H1 (cell line): ENCODE measurements around the gene CCDC30. TPM values are rescaled to one million over a fixed set of nuclear protein-coding genes. Genes with fewer than 3 reads are reported as not detected.

Experiments
- CTCF ChIA-PET: fragments of 300-600 bp; sonication (Branson Sonifier 250); formaldehyde crosslinking; loops from one replicate; lab custom pipeline; 2021; ENCODE audit not compliant: partially characterized antibody; lab: Charles Lee
- POLR2A ChIA-PET: fragments of 300-600 bp; sonication (Branson Sonifier 250); formaldehyde crosslinking; loops from one replicate; lab custom pipeline; 2021; ENCODE audit warnings: inconsistent platforms; ENCODE audit not compliant: partially characterized antibody; lab: Charles Lee
- DNase-seq, 2 experiments: peaks; one replicate each; pipeline versions ENCODE4 v3.0.0 to v3.0.0-alpha.2; 2010 to 2022; ENCODE audit warnings: low spot score in 2 of 2, low read depth in 1 of 2, mixed read lengths in 1 of 2
- FAIRE-seq: peaks from 2 replicates; lab custom pipeline; 2011; peaks lifted over from hg19 to GRCh38; lab: Jason Lieb, UNC
- H2AFZ ChIP-seq: 2 replicates; pipeline ENCODE4 v1.8.1; 2012; ENCODE audit warnings: low read length, inconsistent platforms
- H2AK5ac ChIP-seq: 2 replicates; pipeline ENCODE4 v1.6.1; 2013; ENCODE audit warnings: low read depth, low read length
- H2BK120ac ChIP-seq: replicated peaks from 2 replicates; pipeline ENCODE3; 2013; ENCODE audit warnings: low read depth, low read length, inconsistent platforms
- H2BK12ac ChIP-seq: 2 replicates; pipeline ENCODE4 v1.6.1; 2013; ENCODE audit warnings: low read depth, low read length
- H2BK15ac ChIP-seq: 2 replicates; pipeline ENCODE4 v1.6.1; 2013; ENCODE audit warnings: low read length
- H2BK20ac ChIP-seq: 2 replicates; pipeline ENCODE4 v1.6.1; 2013; ENCODE audit warnings: low read length
- H2BK5ac ChIP-seq: 2 replicates; pipeline ENCODE4 v1.6.1; 2013; ENCODE audit warnings: low read depth, low read length
- H3K14ac ChIP-seq: 2 replicates; pipeline ENCODE4 v1.6.1; 2013; ENCODE audit warnings: inconsistent platforms; ENCODE audit not compliant: insufficient read length
- H3K18ac ChIP-seq: 2 replicates; pipeline ENCODE4 v1.6.1; 2013; ENCODE audit warnings: low read length; ENCODE audit errors: extremely low read depth
- H3K23ac ChIP-seq: 2 replicates; pipeline ENCODE4 v1.6.1; 2013; ENCODE audit warnings: inconsistent platforms; ENCODE audit not compliant: insufficient read length
- H3K23me2 ChIP-seq: 2 replicates; pipeline ENCODE4 v1.6.1; 2013; ENCODE audit warnings: low read depth, low read length
- H3K27ac ChIP-seq: 2 replicates; pipeline ENCODE4 v1.6.1; 2011; ENCODE audit warnings: low read depth, low read length, inconsistent platforms
- H3K27me3 ChIP-seq, 4 experiments: replicated peaks in 1 of 4; 1 replicate in 1 of 4; 2 replicates in 3 of 4; pipeline versions ENCODE4 v1.6.1 to v1.8.1; 2011 to 2013; ENCODE audit warnings: low read length in 3 of 4, mild to moderate bottlenecking in 3 of 4, inconsistent platforms in 2 of 4, mixed read lengths in 2 of 4, moderate library complexity in 1 of 4; ENCODE audit not compliant: control insufficient read depth in 3 of 4, insufficient read depth in 3 of 4; ENCODE audit errors: extremely low read depth in 1 of 4
- H3K36me3 ChIP-seq, 4 experiments: 2 replicates each; pipeline versions ENCODE4 v1.6.1 to v1.8.1; 2011 to 2013; ENCODE audit warnings: mild to moderate bottlenecking in 4 of 4, low read length in 3 of 4, moderate library complexity in 2 of 4, control low read depth in 1 of 4, inconsistent platforms in 1 of 4; ENCODE audit not compliant: insufficient read depth in 4 of 4, control insufficient read depth in 2 of 4
- H3K4ac ChIP-seq: replicated peaks from 2 replicates; pipeline ENCODE3; 2013; ENCODE audit warnings: low read length, low read depth, mixed read lengths, inconsistent platforms; ENCODE audit not compliant: insufficient read length
- H3K4me1 ChIP-seq, 4 experiments: replicated peaks in 1 of 4; 1 replicate in 1 of 4; 2 replicates in 3 of 4; pipeline versions ENCODE4 v1.6.1 to v1.8.1; 2011 to 2013; ENCODE audit warnings: low read length in 3 of 4, inconsistent platforms in 2 of 4, mixed read lengths in 1 of 4; ENCODE audit not compliant: insufficient read depth in 4 of 4, control insufficient read depth in 3 of 4
- H3K4me2 ChIP-seq, 2 experiments: 2 replicates each; pipeline versions ENCODE4 v1.6.1 to v1.8.1; 2011 to 2013; ENCODE audit warnings: low read depth in 2 of 2, low read length in 2 of 2, control low read depth in 1 of 2, inconsistent platforms in 1 of 2, mild to moderate bottlenecking in 1 of 2; ENCODE audit not compliant: insufficient read depth in 1 of 2
- H3K4me3 ChIP-seq, 4 experiments: fragments of 200-600, 300-600 bp in 1 of 4; sonication (generic), shearing (Covaris generic), sonication (Bioruptor Twin) in 1 of 4; 2 replicates each; pipeline versions ENCODE4 v1.5.1 to v1.8.1; 2011 to 2016; ENCODE audit warnings: low read length in 4 of 4, low read depth in 3 of 4, control low read depth in 2 of 4, inconsistent platforms in 2 of 4, mild to moderate bottlenecking in 2 of 4, mixed read lengths in 1 of 4, moderate library complexity in 1 of 4; ENCODE audit not compliant: insufficient read depth in 2 of 4; ENCODE audit errors: extremely low read depth in 1 of 4
- H3K56ac ChIP-seq: replicated peaks from 2 replicates; pipeline ENCODE3; 2013; ENCODE audit warnings: low read depth, mild to moderate bottlenecking, mixed read lengths, low read length, inconsistent platforms; ENCODE audit not compliant: insufficient read length
- H3K79me1 ChIP-seq: 2 replicates; pipeline ENCODE4 v1.6.1; 2013; ENCODE audit warnings: low read depth, low read length, control low read depth
- H3K79me2 ChIP-seq, 2 experiments: 2 replicates each; pipeline versions ENCODE4 v1.6.1 to v1.8.1; 2012 to 2013; ENCODE audit warnings: low read length in 2 of 2, mild to moderate bottlenecking in 2 of 2, inconsistent platforms in 1 of 2; ENCODE audit not compliant: insufficient read depth in 2 of 2, control insufficient read depth in 1 of 2
- H3K9ac ChIP-seq, 4 experiments: replicated peaks in 1 of 4; 1 replicate in 1 of 4; 2 replicates in 3 of 4; pipeline versions ENCODE4 v1.6.1 to v1.8.1; 2011 to 2013; ENCODE audit warnings: low read depth in 3 of 4, low read length in 3 of 4, control low read depth in 2 of 4, mild to moderate bottlenecking in 2 of 4, moderate library complexity in 2 of 4, inconsistent platforms in 1 of 4; ENCODE audit errors: extremely low read depth in 1 of 4
- H3K9me3 ChIP-seq, 2 experiments: 2 replicates each; pipeline versions ENCODE4 v1.6.1 to v1.8.1; 2012 to 2013; ENCODE audit warnings: mild to moderate bottlenecking in 2 of 2, moderate library complexity in 2 of 2, control low read depth in 1 of 2, inconsistent platforms in 1 of 2, low read depth in 1 of 2, low read length in 1 of 2, mixed read lengths in 1 of 2; ENCODE audit not compliant: insufficient read depth in 2 of 2
- H4K20me1 ChIP-seq, 2 experiments: replicated peaks in 1 of 2; 2 replicates each; pipeline versions ENCODE3 to v1.8.1; 2011 to 2013; ENCODE audit warnings: inconsistent platforms in 2 of 2, low read length in 2 of 2, mild to moderate bottlenecking in 1 of 2; ENCODE audit not compliant: insufficient read depth in 2 of 2, control insufficient read depth in 1 of 2
- H4K5ac ChIP-seq: 2 replicates; pipeline ENCODE4 v1.6.1; 2013; ENCODE audit warnings: low read length, low read depth, mixed read lengths, inconsistent platforms; ENCODE audit not compliant: insufficient read length
- H4K8ac ChIP-seq: 2 replicates; pipeline ENCODE4 v1.8.0; 2013; ENCODE audit warnings: mild to moderate bottlenecking, moderate library complexity, low read length, inconsistent platforms; ENCODE audit not compliant: insufficient read depth; ENCODE audit errors: extremely low read depth
- H4K91ac ChIP-seq: replicated peaks from 2 replicates; pipeline ENCODE3; 2013; ENCODE audit warnings: low read length, mixed read lengths, inconsistent platforms; ENCODE audit not compliant: insufficient read length
- ASH2L ChIP-seq: fragments of 200-600, 300-600 bp; sonication (generic); IDR thresholded peaks from one replicate; pipeline ENCODE4 v1.7.1; 2017; ENCODE audit warnings: low read length
- ATF2 ChIP-seq: IDR thresholded peaks from 2 replicates; pipeline ENCODE4 v1.6.1; 2012; ENCODE audit warnings: low read length, inconsistent platforms
- CTCF ChIP-seq, 3 experiments: IDR thresholded peaks; 1 replicate in 2 of 3; 2 replicates in 1 of 3; pipeline versions ENCODE4 v1.5.1 to v1.6.1; 2011; ENCODE audit warnings: low read length in 3 of 3, mild to moderate bottlenecking in 3 of 3, inconsistent platforms in 2 of 3, low read depth in 1 of 3, moderate library complexity in 1 of 3; ENCODE audit not compliant: insufficient read depth in 1 of 3; ENCODE audit errors: control extremely low read depth in 1 of 3
- EP300 ChIP-seq, 2 experiments: IDR thresholded peaks; 1 replicate in 1 of 2; 2 replicates in 1 of 2; pipeline ENCODE4 v1.6.1; 2011 to 2012; ENCODE audit warnings: low read depth in 2 of 2, low read length in 2 of 2, mild to moderate bottlenecking in 2 of 2, borderline replicate concordance in 1 of 2, inconsistent platforms in 1 of 2, moderate library complexity in 1 of 2
- EZH2 ChIP-seq: fragments of 200-600 bp; sonication (generic); IDR thresholded peaks from 2 replicates; pipeline ENCODE4 v1.7.1; 2012; ENCODE audit warnings: low read depth, mild to moderate bottlenecking, moderate library complexity, low read length, inconsistent platforms; ENCODE audit not compliant: severe bottlenecking
- POLR2A ChIP-seq, 2 experiments: IDR thresholded peaks; 1 replicate in 1 of 2; 2 replicates in 1 of 2; pipeline ENCODE4 v1.6.1; 2011; ENCODE audit warnings: low read depth in 2 of 2, low read length in 2 of 2, mild to moderate bottlenecking in 2 of 2; ENCODE audit errors: control extremely low read depth in 1 of 2
- SIRT6 ChIP-seq: IDR thresholded peaks from one replicate; pipeline ENCODE4 v1.7.1; 2012; ENCODE audit warnings: low read length, inconsistent platforms
- TEAD4 ChIP-seq: IDR thresholded peaks from 2 replicates; pipeline ENCODE4 v1.6.1; 2012; ENCODE audit warnings: low read depth, low read length, inconsistent platforms, mixed read lengths
- YY1 ChIP-seq: IDR thresholded peaks from 2 replicates; pipeline ENCODE4 v1.6.1; 2011; ENCODE audit warnings: low read depth, mild to moderate bottlenecking, low read length
- WGBS, 2 experiments: shearing (Covaris generic) in 1 of 2; methylation state at CpG; one replicate each; pipeline versions ENCODE4 v1.1.6 to v1.1.7; 2013 to 2015; ENCODE audit warnings: low lambda C conversion rate in 2 of 2, mixed read lengths in 2 of 2, inconsistent platforms in 1 of 2, low coverage in 1 of 2, missing lambda C conversion rate in 1 of 2; ENCODE audit not compliant: insufficient replicate concordance in 2 of 2, insufficient coverage in 1 of 2, insufficient read length in 1 of 2; ENCODE audit errors: extremely low coverage in 1 of 2, missing lambda C conversion rate in 1 of 2; 5-methylcytosine and 5-hydroxymethylcytosine counted together
- polyA plus RNA-seq, 7 experiments: library from polyadenylated mRNA; depleted of rRNA in 3 of 7; stranded (reverse) in 5 of 7; unstranded in 2 of 7; fragments of >200 nt in 5 of 7; fragments of 200-250 nt in 2 of 7; gene quantifications; 1 replicate in 5 of 7; 2 replicates in 1 of 7; 4 replicates in 1 of 7; pipeline versions ENCODE4 v1.2.1 to v1.2.3, GENCODE V29; 2011 to 2013; ENCODE audit warnings: missing spikeins in 2 of 7, mixed read lengths in 2 of 7
- total RNA-seq: library from RNA; stranded (reverse); fragmentation: NEBNext Ultra II Directional; extraction: Animal tissue kit (Norgen Biotek cat#: 25700); gene quantifications from 2 replicates; pipeline ENCODE4 v1.2.1, GENCODE V29; 2021

Gene CCDC30
- total and polyA plus RNA-seq, 2 of the 8 experiments (the other 6 are each of a cell fraction or from before 2014, with no cell fraction given): 0.60 to 1.8 TPM

- 85% methylated on average over 3 of the region's 3 CpGs; no CpG with 5 or more reads in 1 of the 2 experiments for WGBS, 2 experiments
- Histone ChIP-seq H3K79me1 (peaks cover 9% of the 10 kb centered on the region; the same call in 1 of the 2 replicates), H3K23me2 (peaks cover 10% of the 10 kb centered on the region), H3K4me2 (no peak overlapping the region), H3K79me2 (peaks cover 0 to 31% of the 10 kb centered on the region in 2 experiments; a peak in 2 of 4 replicates), H4K91ac (no peak overlapping the region), H3K9me3 (no peaks in the 10 kb centered on the region), H3K56ac (no peak overlapping the region), H3K4me1 (peaks cover 0 to 5% (median 3%) of the 10 kb centered on the region in 4 experiments; a peak in 4 of 7 replicates), H3K14ac (no peak overlapping the region), H2BK5ac (no peak overlapping the region), H3K27me3 (no peaks in the 10 kb centered on the region), H2AFZ (no peak overlapping the region), H2AK5ac (no peak overlapping the region), H4K8ac (no peak overlapping the region), H3K23ac (no peak overlapping the region), H3K4ac (no peak overlapping the region), H2BK120ac (no peak overlapping the region), H4K20me1 (peaks cover 5% of the 10 kb centered on the region in 2 experiments), H2BK20ac (no peak overlapping the region), H3K9ac (no peak overlapping the region), H3K27ac (no peak overlapping the region), H2BK12ac (no peak overlapping the region), H3K36me3 (peaks cover 9 to 41% (median 27%) of the 10 kb centered on the region in 4 experiments; a peak in 6 of 8 replicates), H3K18ac (no peak overlapping the region), H2BK15ac (no peak overlapping the region), H4K5ac (no peak overlapping the region), H3K4me3 (no peak overlapping the region)
- DNase-seq (no peak), FAIRE-seq (no peak)
- ChIA-PET POLR2A (interaction anchor here (1.5 kb wide), 2 partner anchors 9 to 21 kb away, joined by 3 to 7 read pairs; partner anchors contain the start of gene YBX1), CTCF (interaction anchor here (1.4 kb wide), 1 partner anchor 10 kb away, joined by 4 read pairs; no protein-coding TSS in a partner anchor)
- TF ChIP-seq CTCF (IDR thresholded peaks at IDR 0.05; ENCODE audit: control extremely low read depth in 1 of 3, insufficient read depth in 1 of 3, low read depth in 1 of 3, low read length in 3 of 3) (no peak), EP300 (IDR thresholded peaks at IDR 0.05; ENCODE audit: borderline replicate concordance in 1 of 2, low read depth in 2 of 2, low read length in 2 of 2) (no peak), SIRT6 (no peak), YY1 (no peak), ASH2L (no peak), POLR2A (IDR thresholded peaks at IDR 0.05; ENCODE audit: control extremely low read depth in 1 of 2, low read depth in 2 of 2, low read length in 2 of 2) (no peak), TEAD4 (no peak), EZH2 (no peak), ATF2 (no peak)
Observed at GRCh38 chr1:42660907-42661500, 197.9 kb downstream of the CCDC30 start.
